Lower leg skin (tissue), 4 donors: Measurements from ENCODE around the gene TERT. TPM values are rescaled to one million over a fixed set of nuclear protein-coding genes. Genes with fewer than 3 reads are reported as not detected.

Experiments used
- DNase-seq, 2 donors: peaks; one replicate each; pipeline ENCODE4 v3.0.0-alpha.2; 2019; ENCODE audit warnings: low spot score in 2 of 2
- H3K4me3 ChIP-seq: fragments of 200-600 bp; sonication (generic); 2 replicates; pipeline ENCODE4 v1.5.1; 2017; ENCODE audit warnings: mild to moderate bottlenecking, low read depth; ENCODE audit not compliant: poor library complexity, severe bottlenecking
- POLR2A ChIP-seq, 2 donors: fragments of 450-650 bp; IDR thresholded peaks; one replicate each; pipeline ENCODE4 v1.6.1; 2016 to 2017; ENCODE audit warnings: antibody characterized with exemption in 2 of 2, mild to moderate bottlenecking in 1 of 2, moderate library complexity in 1 of 2
- WGBS, 2 donors: methylation state at CpG; one replicate each; pipeline ENCODE4 v1.1.5; 2018; 5-methylcytosine and 5-hydroxymethylcytosine counted together
- intact Hi-C: fragments of 100-400 bp; cut with DNase I; formaldehyde crosslinking; loops from one replicate; pipeline ENCODE4 v1.15.0; 2023; ENCODE audit warnings: low total_unique reads
- total RNA-seq, 4 donors: library from RNA; depleted of rRNA; stranded (reverse); fragments of >200 nt; gene quantifications; one replicate each; pipeline ENCODE4 v1.1.0, GENCODE V29; 2016
- TF ChIP-seq, protein P1 (sequence below), 3 donors: fragments of 450-650 bp; IDR thresholded peaks; one replicate each; pipeline ENCODE4 v1.5.1; 2016; ENCODE audit warnings: antibody characterized with exemption in 3 of 3, mild to moderate bottlenecking in 3 of 3, moderate library complexity in 2 of 3

The TERT gene
- total RNA-seq, 4 donors from 2014 or later = 0.13 to 0.38 TPM; not detected in 2

DNA sequence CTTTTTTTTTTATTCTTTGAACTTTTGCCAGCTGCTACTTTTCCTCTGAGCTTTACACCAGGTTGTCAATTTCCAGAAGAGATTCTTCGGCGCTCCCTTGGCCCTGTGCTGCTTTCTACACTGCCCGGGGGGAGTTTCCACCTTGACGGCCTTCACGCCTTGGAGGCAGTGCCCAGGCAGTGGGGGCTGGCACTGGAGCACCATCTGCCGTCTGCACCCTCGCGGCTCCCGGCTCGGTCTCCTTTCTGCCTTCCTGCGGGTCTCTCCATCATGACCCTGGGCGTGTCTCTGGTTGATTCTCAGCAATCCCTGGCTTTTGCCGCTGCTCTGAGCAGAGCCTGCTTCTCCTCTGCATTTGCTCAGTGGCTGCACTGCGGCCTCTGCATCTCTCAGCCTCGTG, 66.7 kb downstream of the TERT start:
- intact Hi-C loops = no loop called here
- no peak overlapping the region for H3K4me3 ChIP-seq
- WGBS, 2 donors = 32 to 34% methylated on average over 15 of the region's 15 CpGs
- TF ChIP-seq, protein P1, sequence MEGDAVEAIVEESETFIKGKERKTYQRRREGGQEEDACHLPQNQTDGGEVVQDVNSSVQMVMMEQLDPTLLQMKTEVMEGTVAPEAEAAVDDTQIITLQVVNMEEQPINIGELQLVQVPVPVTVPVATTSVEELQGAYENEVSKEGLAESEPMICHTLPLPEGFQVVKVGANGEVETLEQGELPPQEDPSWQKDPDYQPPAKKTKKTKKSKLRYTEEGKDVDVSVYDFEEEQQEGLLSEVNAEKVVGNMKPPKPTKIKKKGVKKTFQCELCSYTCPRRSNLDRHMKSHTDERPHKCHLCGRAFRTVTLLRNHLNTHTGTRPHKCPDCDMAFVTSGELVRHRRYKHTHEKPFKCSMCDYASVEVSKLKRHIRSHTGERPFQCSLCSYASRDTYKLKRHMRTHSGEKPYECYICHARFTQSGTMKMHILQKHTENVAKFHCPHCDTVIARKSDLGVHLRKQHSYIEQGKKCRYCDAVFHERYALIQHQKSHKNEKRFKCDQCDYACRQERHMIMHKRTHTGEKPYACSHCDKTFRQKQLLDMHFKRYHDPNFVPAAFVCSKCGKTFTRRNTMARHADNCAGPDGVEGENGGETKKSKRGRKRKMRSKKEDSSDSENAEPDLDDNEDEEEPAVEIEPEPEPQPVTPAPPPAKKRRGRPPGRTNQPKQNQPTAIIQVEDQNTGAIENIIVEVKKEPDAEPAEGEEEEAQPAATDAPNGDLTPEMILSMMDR (IDR thresholded peaks at IDR 0.05) = no peak
- TF ChIP-seq POLR2A (IDR thresholded peaks at IDR 0.05) = no peak
- DNase-seq = no peak

DNA sequence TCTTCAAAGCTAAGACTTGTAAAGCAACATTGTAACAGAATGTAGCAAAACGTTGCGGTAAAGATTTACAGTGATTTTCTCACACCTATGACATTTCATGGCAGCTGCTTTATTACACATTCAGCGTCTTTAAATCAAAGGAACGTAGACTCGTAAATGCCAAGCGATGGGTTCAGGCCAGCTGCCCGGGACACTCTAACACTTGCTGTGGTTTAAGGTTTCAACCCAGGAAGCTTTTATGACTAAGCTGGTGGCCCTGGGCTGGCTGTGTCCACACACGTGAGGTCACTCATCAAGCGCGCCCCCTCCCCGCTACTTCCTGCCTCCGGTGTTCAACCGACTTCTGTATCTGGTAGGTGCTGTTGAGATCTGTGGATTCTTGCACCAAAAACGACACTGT, 67.2 kb downstream of the TERT start:
- DNase-seq = no peak
- WGBS, 2 donors = 12 to 13% methylated on average over 14 of the region's 14 CpGs
- no peak overlapping the region for H3K4me3 ChIP-seq
- TF ChIP-seq, protein P1 (IDR thresholded peaks at IDR 0.05) = no peak
- no peak for TF ChIP-seq POLR2A (IDR thresholded peaks at IDR 0.05)
- intact Hi-C loops = no loop called here

DNA sequence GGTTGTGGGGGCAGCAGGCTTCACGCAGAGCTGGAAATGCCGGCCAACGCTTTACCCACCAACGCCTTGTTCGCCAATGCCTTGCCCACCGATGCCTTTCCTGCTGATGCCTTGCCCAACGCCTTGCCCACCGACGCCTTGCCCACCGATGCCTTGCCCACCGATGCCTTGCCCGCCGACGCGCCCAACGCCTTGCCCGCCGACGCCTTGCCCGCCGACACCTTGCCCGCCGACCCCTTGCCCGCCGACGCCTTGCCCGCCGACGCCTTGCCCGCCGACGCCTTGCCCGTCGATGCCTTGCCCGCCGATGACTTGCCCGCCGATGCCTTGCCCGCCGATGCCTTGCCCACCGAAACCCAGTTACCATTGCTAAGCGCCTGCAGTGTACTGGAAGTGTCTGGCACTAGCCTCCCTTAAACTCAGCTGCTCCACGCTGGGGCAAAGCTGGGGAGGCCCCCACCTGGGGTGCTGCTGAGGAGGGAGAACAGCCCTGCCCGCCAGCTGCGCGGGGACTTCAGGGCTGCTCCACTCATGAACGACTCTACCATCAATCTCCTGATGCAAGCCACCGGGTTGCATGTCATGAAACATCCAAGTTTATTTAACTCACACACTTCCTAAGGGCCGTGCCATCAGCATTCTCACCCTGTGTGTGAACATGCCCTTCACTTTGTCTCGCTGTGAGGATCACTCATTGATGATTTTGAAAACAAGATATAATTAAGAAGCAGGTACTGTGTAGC, 67.9 kb downstream of the TERT start:
- 80 to 87% methylated on average over 46 of the region's 50 CpGs for WGBS, 2 donors
- no peak for TF ChIP-seq POLR2A (IDR thresholded peaks at IDR 0.05)
- intact Hi-C loops = no loop called here
- DNase-seq = no peak
- H3K4me3 ChIP-seq = no peak overlapping the region

DNA sequence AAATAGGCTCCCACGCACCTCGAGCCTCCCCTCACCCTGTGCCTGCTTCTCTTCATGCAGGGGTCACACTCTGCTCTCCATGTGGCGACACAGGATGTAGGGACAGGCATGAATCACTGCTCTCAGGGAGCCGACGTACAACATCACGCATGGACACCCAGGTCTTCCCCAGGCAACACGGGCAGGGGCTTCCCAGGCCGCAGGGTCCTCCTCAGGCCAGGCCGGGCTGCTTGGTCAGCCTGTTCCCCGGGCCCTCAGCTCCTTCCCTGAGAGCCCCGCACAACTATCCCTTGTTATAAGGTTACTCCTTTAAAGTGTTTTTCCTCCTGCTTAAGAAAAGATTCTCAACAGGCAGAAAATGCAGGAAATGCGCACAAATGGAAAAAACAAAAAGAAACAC, 68.6 kb downstream of the TERT start:
- intact Hi-C loops = no loop called here
- WGBS, 2 donors = 65 to 76% methylated on average over 12 of the region's 12 CpGs
- DNase-seq = no peak
- no peak for TF ChIP-seq POLR2A (IDR thresholded peaks at IDR 0.05)
- TF ChIP-seq, protein P1 (IDR thresholded peaks at IDR 0.05) = no peak
- no peak overlapping the region for H3K4me3 ChIP-seq

DNA sequence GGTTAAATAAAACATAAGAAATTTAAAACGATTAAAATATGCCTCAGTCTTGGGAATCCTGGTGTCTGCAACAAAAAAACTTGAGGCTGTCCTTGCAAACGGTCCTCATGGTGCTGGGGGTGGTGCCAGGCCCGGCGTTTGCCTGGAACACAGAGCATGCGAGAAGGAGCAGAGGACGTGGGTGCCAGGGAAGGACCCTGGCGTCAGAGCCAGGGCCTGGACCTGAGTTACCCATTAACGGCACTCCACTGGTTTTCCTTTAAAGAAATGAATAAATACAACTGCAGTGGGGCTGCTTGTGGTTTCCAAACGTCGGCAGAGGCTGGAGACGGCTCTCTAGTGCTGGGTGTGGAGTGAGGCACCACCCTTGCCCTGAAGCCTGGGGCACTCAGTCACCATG, 69.8 kb downstream of the TERT start, which contains the start of gene SLC6A18:
TSS of gene SLC6A18 (plus strand) at position 301 of the 400 bp plus-strand sequence. CDS start at position 398, 97 bp downstream.
- TF ChIP-seq, protein P1 (IDR thresholded peaks at IDR 0.05) = no peak
- TF ChIP-seq POLR2A (IDR thresholded peaks at IDR 0.05) = no peak
- intact Hi-C loops = no loop called here
- H3K4me3 ChIP-seq = no peak within 1 kb of the TSS
- DNase-seq = no peak
- WGBS, 2 donors = 69 to 75% methylated on average over 11 of the region's 11 CpGs

DNA sequence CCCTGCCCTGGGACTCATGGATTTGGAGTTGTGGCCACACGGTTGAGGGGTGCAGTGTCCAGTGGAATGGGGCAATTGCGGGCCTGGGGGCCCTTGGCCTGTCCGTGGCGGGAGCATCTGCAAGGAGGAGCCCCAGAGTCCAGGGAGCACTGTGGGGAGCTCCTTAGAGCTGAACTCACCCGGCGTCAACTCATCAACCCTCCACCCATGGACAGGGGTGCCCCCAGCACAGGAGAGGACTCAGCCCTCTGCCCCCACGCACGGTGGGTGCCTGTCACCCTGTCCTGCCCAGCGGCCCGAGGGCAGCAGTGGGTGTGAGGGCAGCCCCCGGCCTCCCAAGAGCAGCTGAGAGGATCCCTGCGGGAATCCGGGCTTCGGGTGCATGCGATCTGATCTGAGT, 70.2 kb downstream of the TERT start:
- intact Hi-C loops = no loop called here
- DNase-seq = no peak
- 79 to 80% methylated on average over 15 of the region's 15 CpGs for WGBS, 2 donors
- H3K4me3 ChIP-seq = no peak overlapping the region
- no peak for TF ChIP-seq POLR2A (IDR thresholded peaks at IDR 0.05)
- TF ChIP-seq, protein P1 (IDR thresholded peaks at IDR 0.05) = no peak
